SKM-1 treated with dmso at 0.1 percent for 144 hours (cell line): ENCODE measurements around the gene PRSS56.
"Not testable (repeated sequence)": the region's sequence is repeated elsewhere in the genome, so short reads cannot be mapped to it uniquely, and the experiment has no call there.

Experiments used
- DNase-seq: peaks from one replicate; lab custom pipeline; 2025; ENCODE audit not compliant: unreplicated experiment; lab: John Stamatoyannopoulos, UW

PRSS56 gene

DNA sequence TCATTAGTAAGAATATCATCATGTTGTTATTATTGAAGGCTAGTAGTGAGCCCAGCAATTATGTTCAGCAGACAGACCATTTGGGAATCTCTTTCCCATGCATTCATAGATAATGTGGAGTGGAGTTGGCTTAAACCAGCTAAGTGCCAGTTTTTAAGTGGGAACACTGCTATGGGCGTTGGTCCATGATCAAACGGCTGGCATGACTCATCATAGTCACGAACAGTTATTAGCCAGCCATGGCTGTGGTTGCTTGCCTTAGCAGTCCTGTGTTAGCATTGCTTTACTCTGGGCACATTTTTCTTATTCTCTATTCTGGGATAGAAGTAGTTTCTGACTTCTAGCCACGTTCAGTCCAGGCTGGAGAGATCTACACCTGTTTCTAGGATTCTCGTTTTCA lies 48.0 kb downstream of the PRSS56 start:
- DNase-seq: no peak

DNA sequence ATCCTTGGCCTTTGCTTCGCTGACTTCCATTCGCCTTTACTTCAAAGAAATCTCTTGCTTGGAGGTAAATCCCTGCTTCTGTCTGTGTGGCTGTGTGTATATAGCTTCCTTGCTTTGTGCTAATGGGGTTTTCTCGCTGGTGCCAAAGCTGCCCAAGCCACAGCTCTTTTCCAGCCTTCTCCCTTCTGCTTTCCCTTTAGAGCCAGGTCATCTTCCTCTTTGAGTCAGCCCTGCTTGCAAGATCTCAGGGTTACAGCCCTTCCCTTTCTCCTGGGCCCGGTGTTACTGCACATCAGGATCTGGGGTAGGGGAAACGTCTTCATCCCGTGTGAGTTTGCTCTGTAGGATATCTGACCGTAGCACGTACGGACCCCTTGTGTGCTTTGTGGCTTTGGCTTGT lies 49.4 kb downstream of the PRSS56 start:
- DNase-seq: no peak

DNA sequence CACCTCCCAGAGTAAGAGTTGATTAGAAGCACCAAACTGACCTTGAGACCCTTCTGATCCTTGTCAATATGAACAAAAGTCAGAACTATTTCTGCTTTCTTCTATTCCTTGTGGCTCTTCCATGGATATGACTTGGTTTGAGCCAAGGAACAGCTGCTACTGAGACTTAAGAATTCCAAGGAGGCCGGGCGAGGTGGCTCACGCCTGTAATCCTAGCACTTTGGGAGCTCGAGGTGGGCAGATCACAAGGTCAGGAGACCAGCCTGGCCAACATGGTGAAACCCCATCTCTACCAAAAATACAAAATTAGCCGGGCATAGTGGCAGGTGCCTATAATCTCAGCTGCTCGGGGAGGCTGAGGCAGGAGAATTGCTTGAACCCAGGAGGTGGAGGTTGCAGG lies 50.3 kb downstream of the PRSS56 start:
- not testable (repeated sequence) for DNase-seq

DNA sequence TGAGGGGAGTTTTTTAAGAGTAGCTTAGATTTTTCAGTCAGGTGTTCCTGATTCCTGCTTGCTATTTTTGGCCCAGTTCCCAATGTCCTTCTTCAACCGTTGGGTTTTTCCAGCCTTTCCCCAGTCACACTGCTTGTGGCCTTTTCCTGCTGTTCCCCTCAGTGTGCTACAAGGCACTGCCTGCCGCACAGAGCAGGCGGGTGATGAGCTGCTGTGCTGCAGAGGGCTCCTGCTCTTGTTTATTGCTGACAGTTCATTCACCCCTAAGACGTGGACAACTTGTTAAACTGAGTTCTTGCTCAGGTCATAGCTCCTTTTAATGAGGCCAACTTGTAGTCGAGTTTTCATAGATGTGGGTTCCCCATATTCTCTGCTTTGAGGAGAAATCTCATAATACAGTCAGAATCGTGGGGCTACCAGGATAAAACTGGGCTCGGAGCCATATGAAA lies 50.9 kb downstream of the PRSS56 start:
- no peak for DNase-seq

DNA sequence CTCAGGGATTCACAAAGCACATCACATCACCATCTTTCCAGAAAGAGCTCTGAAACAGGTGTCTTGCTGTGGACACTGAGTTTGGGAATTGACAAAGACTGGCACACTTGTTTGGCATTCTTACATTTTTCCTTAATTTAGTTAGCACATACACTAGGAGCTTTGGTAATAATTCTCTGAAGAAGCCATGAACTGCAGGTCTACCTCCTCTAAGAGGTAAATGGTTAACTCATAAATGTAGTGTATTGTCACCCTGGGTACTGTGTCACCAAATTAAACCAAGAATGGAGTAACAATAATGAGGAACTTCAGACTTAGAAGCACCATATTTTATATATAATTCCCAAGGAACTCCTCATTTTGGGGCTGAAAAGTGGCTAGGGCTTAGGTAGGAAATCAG lies 52.9 kb downstream of the PRSS56 start:
- DNase-seq: no peak

DNA sequence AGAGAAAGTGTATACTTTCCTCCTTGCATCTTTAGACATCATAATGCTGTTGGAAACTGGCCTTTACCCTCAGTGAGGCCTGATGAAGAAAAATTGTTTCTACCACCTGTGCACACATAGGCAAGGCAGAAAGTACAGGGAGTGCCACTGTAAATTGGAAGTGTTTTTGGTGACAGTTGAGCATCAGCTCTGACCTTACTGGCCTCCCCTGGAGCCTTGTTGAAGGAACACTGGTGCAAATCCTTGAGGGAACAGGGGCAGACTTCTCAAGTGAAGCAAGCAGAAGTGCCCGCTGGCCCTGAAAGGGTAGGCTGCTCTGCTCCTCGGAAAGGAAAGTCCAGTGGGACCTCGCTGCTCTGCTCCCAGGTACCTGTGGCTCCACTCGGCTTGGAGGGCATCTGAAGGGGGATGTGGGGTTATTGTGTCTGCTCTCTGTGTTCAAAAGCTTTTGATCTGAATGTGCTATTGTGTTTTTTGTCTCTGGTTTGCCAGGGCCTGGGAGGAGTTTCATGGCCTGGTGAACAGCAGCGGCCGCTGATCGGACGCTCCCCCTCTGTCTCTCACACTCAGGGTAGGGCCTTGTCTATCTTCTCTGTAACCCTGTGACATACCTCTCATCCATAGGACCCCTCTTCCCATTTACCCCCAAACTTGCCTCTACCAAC lies 53.7 kb downstream of the PRSS56 start:
- DNase-seq: no peak

DNA sequence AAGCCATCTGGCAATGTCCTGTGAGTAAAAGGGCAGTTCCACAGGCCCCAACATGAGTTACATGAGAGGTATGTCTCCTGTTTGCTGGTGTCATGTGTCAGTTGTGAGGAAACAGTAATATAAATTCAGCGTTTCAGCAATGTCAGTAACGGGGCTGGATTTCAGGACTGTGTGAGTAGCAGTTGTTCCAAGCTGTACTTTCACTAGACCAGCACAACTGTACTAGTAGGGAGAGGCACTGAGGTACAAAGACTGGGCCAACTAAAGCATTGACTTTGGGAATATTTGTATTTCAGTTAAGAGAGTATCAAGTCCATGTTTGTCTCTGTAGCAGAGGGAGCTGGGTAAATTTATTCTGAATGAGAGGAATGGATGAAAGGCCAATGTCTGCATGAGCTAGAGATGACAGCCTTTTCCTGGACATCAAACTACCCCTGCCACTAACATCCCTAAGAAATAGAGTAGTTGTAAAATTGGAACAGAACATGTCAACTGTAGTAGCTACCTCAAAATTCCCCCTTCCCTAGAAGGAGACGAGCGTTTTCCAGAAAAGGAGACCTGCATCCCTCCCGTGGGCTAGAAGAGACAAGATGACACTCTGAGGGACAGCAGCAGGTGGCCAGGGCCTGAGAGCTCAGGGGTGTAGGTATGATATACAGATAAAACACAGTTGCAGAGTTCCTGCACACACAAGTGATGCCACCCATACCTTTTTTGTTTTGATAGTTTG lies 54.7 kb downstream of the PRSS56 start:
- no peak for DNase-seq
